SH-SY5Y (cell line): ENCODE results near the gene TMEM69.

Source experiments
- GATA2 ChIP-seq: IDR thresholded peaks from 2 replicates; pipeline ENCODE4 v1.6.1; 2011; ENCODE audit warnings: mild to moderate bottlenecking, low read depth, low read length
- GATA3 ChIP-seq: IDR thresholded peaks from 2 replicates; pipeline ENCODE4 v1.6.1; 2011; ENCODE audit warnings: low read depth, mild to moderate bottlenecking, low read length, moderate library complexity

- TF ChIP-seq GATA2, result no peak
- TF ChIP-seq GATA3, result no peak
These were observed 1.5 kb upstream of the TMEM69 start, which contains the start of gene GPBP1L1 for GRCh38 chr1:45686288-45687013.
